Keratinocyte (primary cell): Measurements from ENCODE around the gene FOXN1.

Experiments used
- EZH2 ChIP-seq: IDR thresholded peaks from one replicate; pipeline ENCODE4 v1.6.1; 2012; ENCODE audit warnings: inconsistent platforms, mild to moderate bottlenecking, low read length, moderate library complexity
- TF ChIP-seq, protein P1 (sequence below), 3 experiments: IDR thresholded peaks in 1 of 3; conservative IDR thresholded peaks in 1 of 3; optimal IDR thresholded peaks in 1 of 3; 2 replicates in 2 of 3; 3 replicates in 1 of 3; pipeline versions ENCODE3 to v1.5.1; 2011; ENCODE audit warnings: low read length in 3 of 3, mild to moderate bottlenecking in 3 of 3, moderate library complexity in 2 of 3, control low read depth in 1 of 3, inconsistent platforms in 1 of 3; ENCODE audit not compliant: insufficient read depth in 2 of 3; ENCODE audit errors: extremely low read depth in 1 of 3

DNA sequence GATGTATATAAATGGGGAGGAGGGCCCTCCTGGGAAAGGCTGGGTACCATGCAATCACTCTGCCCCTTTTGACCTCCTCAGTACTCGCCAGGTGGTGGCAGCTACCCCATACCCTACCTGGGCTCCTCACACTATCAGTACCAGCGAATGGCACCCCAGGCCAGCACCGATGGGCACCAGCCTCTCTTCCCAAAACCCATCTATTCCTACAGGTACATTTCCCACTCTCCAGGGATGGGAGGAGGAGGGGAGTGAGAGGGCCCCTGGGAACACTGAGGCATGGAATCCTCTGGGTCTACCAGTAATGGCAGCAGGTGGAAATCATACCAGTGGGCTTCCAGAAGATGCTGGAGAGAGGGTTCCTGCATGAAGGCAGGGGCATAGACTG, 22.9 kb downstream of the FOXN1 start:
- no peak for TF ChIP-seq EZH2
- TF ChIP-seq, protein P1, sequence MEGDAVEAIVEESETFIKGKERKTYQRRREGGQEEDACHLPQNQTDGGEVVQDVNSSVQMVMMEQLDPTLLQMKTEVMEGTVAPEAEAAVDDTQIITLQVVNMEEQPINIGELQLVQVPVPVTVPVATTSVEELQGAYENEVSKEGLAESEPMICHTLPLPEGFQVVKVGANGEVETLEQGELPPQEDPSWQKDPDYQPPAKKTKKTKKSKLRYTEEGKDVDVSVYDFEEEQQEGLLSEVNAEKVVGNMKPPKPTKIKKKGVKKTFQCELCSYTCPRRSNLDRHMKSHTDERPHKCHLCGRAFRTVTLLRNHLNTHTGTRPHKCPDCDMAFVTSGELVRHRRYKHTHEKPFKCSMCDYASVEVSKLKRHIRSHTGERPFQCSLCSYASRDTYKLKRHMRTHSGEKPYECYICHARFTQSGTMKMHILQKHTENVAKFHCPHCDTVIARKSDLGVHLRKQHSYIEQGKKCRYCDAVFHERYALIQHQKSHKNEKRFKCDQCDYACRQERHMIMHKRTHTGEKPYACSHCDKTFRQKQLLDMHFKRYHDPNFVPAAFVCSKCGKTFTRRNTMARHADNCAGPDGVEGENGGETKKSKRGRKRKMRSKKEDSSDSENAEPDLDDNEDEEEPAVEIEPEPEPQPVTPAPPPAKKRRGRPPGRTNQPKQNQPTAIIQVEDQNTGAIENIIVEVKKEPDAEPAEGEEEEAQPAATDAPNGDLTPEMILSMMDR (optimal IDR thresholded peaks at IDR 0.05 in 1 of 3, IDR thresholded peaks at IDR 0.05 in 1 of 3, conservative IDR thresholded peaks at IDR 0.05 in 1 of 3; ENCODE audit: extremely low read depth in 1 of 3, insufficient read depth in 2 of 3, low read length in 3 of 3): no peak
